Upper lobe of left lung (tissue), 4 donors: ENCODE measurements around the gene EIF4EBP2.

Source experiments
- EP300 ChIP-seq, 4 donors: sonication (generic); formaldehyde crosslinking; IDR thresholded peaks; one replicate each; pipeline ENCODE4 v1.5.1; 2017; ENCODE audit warnings: antibody characterized with exemption in 4 of 4, control low read depth in 2 of 4
- POLR2A ChIP-seq, 4 donors: fragments of 450-650 bp; IDR thresholded peaks; one replicate each; pipeline ENCODE4 v1.5.1; 2016 to 2017; ENCODE audit warnings: antibody characterized with exemption in 4 of 4, mild to moderate bottlenecking in 2 of 4
- POLR2AphosphoS5 ChIP-seq, 2 donors: sonication (generic); formaldehyde crosslinking; IDR thresholded peaks; one replicate each; pipeline ENCODE4 v1.5.1; 2017; ENCODE audit warnings: antibody characterized with exemption in 2 of 2
- TF ChIP-seq, protein P1 (sequence below), 6 experiments: fragments of 450-650 bp in 4 of 6; fragments of 200-600 bp in 2 of 6; sonication (generic) in 2 of 6; IDR thresholded peaks; one replicate each; pipeline ENCODE4 v1.5.1; 2016 to 2019; ENCODE audit warnings: antibody characterized with exemption in 6 of 6

DNA sequence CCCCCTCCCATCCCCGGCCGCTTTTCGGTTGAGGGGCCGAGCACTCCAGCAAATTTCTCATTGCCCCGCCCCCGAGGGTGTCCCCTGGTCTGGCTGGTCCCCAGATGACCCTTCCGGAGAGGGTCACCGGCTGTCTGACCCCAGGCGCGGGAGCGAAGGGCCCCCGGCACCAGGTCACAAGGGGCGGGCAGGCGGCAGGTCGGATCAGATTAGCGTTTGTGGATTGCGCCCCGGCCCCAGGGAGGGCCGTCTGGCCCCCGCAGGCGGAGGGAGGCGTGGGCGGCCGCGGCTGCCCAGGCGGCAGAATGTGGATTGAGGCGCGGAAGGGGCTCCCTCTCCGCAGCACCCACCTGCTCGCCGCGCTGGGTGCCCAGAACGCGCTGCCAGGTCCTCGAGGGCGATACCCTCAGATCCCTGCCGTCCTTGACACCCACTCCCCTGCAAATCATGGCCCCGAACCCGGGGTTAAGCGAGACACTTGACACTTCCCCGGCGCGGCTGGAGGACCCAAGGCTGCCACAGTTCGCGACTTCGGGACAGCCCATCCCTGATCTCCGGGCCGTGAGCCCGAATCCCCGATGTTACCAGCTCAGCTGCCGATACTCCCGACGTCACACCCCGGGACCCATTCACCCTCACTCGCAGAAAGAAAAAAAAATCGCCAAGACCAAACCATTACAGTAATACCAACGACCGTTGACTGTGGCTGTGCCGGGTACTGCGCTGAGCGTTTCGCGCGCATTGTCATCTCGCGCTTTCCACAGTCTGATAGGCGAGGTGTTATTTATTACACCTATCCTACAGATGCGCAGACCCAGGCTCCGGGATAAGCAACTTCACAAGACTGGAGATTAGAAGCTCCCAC, 36.6 kb downstream of the EIF4EBP2 start:
- TF ChIP-seq, protein P1, sequence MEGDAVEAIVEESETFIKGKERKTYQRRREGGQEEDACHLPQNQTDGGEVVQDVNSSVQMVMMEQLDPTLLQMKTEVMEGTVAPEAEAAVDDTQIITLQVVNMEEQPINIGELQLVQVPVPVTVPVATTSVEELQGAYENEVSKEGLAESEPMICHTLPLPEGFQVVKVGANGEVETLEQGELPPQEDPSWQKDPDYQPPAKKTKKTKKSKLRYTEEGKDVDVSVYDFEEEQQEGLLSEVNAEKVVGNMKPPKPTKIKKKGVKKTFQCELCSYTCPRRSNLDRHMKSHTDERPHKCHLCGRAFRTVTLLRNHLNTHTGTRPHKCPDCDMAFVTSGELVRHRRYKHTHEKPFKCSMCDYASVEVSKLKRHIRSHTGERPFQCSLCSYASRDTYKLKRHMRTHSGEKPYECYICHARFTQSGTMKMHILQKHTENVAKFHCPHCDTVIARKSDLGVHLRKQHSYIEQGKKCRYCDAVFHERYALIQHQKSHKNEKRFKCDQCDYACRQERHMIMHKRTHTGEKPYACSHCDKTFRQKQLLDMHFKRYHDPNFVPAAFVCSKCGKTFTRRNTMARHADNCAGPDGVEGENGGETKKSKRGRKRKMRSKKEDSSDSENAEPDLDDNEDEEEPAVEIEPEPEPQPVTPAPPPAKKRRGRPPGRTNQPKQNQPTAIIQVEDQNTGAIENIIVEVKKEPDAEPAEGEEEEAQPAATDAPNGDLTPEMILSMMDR (IDR thresholded peaks at IDR 0.05) = no peak
- TF ChIP-seq POLR2A (IDR thresholded peaks at IDR 0.05) (no peak), POLR2AphosphoS5 (IDR thresholded peaks at IDR 0.05) (no peak), EP300 (IDR thresholded peaks at IDR 0.05) (no peak)
